Ovary (tissue), 3 donors: ENCODE measurements around the gene STAB1.

Experiments used
- CTCF ChIP-seq, 3 donors: fragments of 450-650 bp in 2 of 3; fragments of 200-600 bp in 1 of 3; IDR thresholded peaks; one replicate each; pipeline versions ENCODE4 v1.5.1 to v1.8.0; 2016 to 2022; ENCODE audit warnings: antibody characterized with exemption in 3 of 3, mild to moderate bottlenecking in 1 of 3
- POLR2A ChIP-seq: fragments of 450-650 bp; IDR thresholded peaks from one replicate; pipeline ENCODE4 v1.6.1; 2017; ENCODE audit warnings: antibody characterized with exemption, mild to moderate bottlenecking, moderate library complexity
- donor health status: DM: no; HTN: no; CAD: no.

GRCh38 chr3:52507359-52507758, 12.2 kb downstream of the STAB1 start:
- TF ChIP-seq POLR2A (no peak), CTCF (IDR thresholded peaks at IDR 0.05) (no peak)
